IPS-20b (cell line): ENCODE data around the gene WDR89.
"Not testable (repeated sequence)": the region's sequence is repeated elsewhere in the genome, so short reads cannot be mapped to it uniquely, and the experiment has no call there.

Experiments used
- H3K27ac ChIP-seq: one replicate; pipeline ENCODE4 v1.5.1; 2013; ENCODE audit warnings: low read length
- H3K27me3 ChIP-seq: 2 replicates; pipeline ENCODE4 v1.6.1; 2013; ENCODE audit warnings: mild to moderate bottlenecking, low read length, inconsistent platforms; ENCODE audit not compliant: insufficient read depth
- H3K36me3 ChIP-seq: 2 replicates; pipeline ENCODE4 v1.6.1; 2013; ENCODE audit warnings: low read depth, mild to moderate bottlenecking, inconsistent platforms, low read length, moderate library complexity; ENCODE audit not compliant: insufficient read depth
- H3K4me1 ChIP-seq: 2 replicates; pipeline ENCODE4 v1.6.1; 2013; ENCODE audit warnings: mild to moderate bottlenecking, control low read depth, inconsistent platforms, low read length, moderate library complexity; ENCODE audit not compliant: insufficient read depth
- H3K4me3 ChIP-seq: 2 replicates; pipeline ENCODE4 v1.5.1; 2013; ENCODE audit warnings: mild to moderate bottlenecking, low read length, inconsistent platforms
- H3K9ac ChIP-seq: 2 replicates; pipeline ENCODE4 v1.6.1; 2013; ENCODE audit warnings: low read depth, mild to moderate bottlenecking, inconsistent platforms, low read length, moderate library complexity
- H3K9me3 ChIP-seq: 2 replicates; pipeline ENCODE4 v1.6.1; 2013; ENCODE audit warnings: mild to moderate bottlenecking, low read depth, low read length, inconsistent platforms; ENCODE audit not compliant: insufficient read depth

Gene WDR89

GRCh38 chr14:63616015-63616414 is 25.7 kb downstream of the WDR89 start:
- Histone ChIP-seq H3K9me3 (no peaks in the 10 kb centered on the region), H3K27me3 (no peaks in the 10 kb centered on the region), H3K27ac (no peak overlapping the region), H3K4me3 (no peak overlapping the region), H3K36me3 (peaks cover 23% of the 10 kb centered on the region), H3K4me1 (no peaks in the 10 kb centered on the region), H3K9ac (no peak overlapping the region)

- Histone ChIP-seq H3K4me3 (no peak overlapping the region), H3K9ac (no peak overlapping the region), H3K9me3 (no peaks in the 10 kb centered on the region), H3K4me1 (no peaks in the 10 kb centered on the region), H3K27me3 (no peaks in the 10 kb centered on the region), H3K27ac (no peak overlapping the region), H3K36me3 (peaks cover 21% of the 10 kb centered on the region)
These were observed 26.9 kb downstream of the WDR89 start for GRCh38 chr14:63614679-63615363.

GRCh38 chr14:63611078-63611477 is 30.6 kb downstream of the WDR89 start:
- no peaks in the 10 kb centered on the region for H3K9me3 ChIP-seq

GRCh38 chr14:63605041-63605532 is 36.6 kb downstream of the WDR89 start:
- Histone ChIP-seq H3K9me3 (no peaks in the 10 kb centered on the region), H3K27ac (no peak overlapping the region), H3K4me1 (no peaks in the 10 kb centered on the region), H3K4me3 (no peak overlapping the region), H3K27me3 (no peaks in the 10 kb centered on the region), H3K36me3 (peaks cover 4% of the 10 kb centered on the region; the same call in 1 of the 2 replicates), H3K9ac (no peak overlapping the region)

More at GRCh38 chr14:63611078-63611477, 30.6 kb downstream of the WDR89 start:
- no peaks in the 10 kb centered on the region for H3K27me3 ChIP-seq
- no peak overlapping the region for H3K4me3 ChIP-seq
- peaks cover 6% of the 10 kb centered on the region for H3K36me3 ChIP-seq
- no peak overlapping the region for H3K27ac ChIP-seq
- no peak overlapping the region for H3K9ac ChIP-seq
- H3K4me1 ChIP-seq = no peaks in the 10 kb centered on the region

- H3K4me1 ChIP-seq = no peaks in the 10 kb centered on the region
- no peaks in the 10 kb centered on the region for H3K9me3 ChIP-seq
- no peak overlapping the region for H3K27ac ChIP-seq
- H3K4me3 ChIP-seq = no peak overlapping the region
- peaks cover 8% of the 10 kb centered on the region for H3K36me3 ChIP-seq
- no peaks in the 10 kb centered on the region for H3K27me3 ChIP-seq
- H3K9ac ChIP-seq = no peak overlapping the region
These were observed 37.0 kb downstream of the WDR89 start for GRCh38 chr14:63604626-63605025.

- Histone ChIP-seq H3K9ac (no peak overlapping the region), H3K27ac (no peak overlapping the region), H3K27me3 (no peaks in the 10 kb centered on the region), H3K9me3 (no peaks in the 10 kb centered on the region), H3K4me1 (no peaks in the 10 kb centered on the region), H3K36me3 (peaks cover 17% of the 10 kb centered on the region), H3K4me3 (no peak overlapping the region)
These were observed 37.9 kb downstream of the WDR89 start for GRCh38 chr14:63603749-63604277.

- H3K9me3 ChIP-seq = peaks cover 26% of the 10 kb centered on the region
- peaks cover 40% of the 10 kb centered on the region for H3K36me3 ChIP-seq
- no peaks in the 10 kb centered on the region for H3K4me1 ChIP-seq
- no peak overlapping the region for H3K27ac ChIP-seq
- no peak overlapping the region for H3K4me3 ChIP-seq
- no peak overlapping the region for H3K9ac ChIP-seq
- H3K27me3 ChIP-seq = no peaks in the 10 kb centered on the region
These were observed 42.9 kb downstream of the WDR89 start for GRCh38 chr14:63598807-63599206.

GRCh38 chr14:63596998-63597658 is 44.5 kb downstream of the WDR89 start:
- Histone ChIP-seq H3K4me3 (no peak overlapping the region), H3K27ac (no peak overlapping the region), H3K4me1 (no peaks in the 10 kb centered on the region), H3K9ac (no peak overlapping the region), H3K36me3 (peaks cover 39% of the 10 kb centered on the region), H3K27me3 (no peaks in the 10 kb centered on the region), H3K9me3 (peaks cover 38% of the 10 kb centered on the region)

GRCh38 chr14:63594455-63595372 is 47.0 kb downstream of the WDR89 start:
- no peak overlapping the region for H3K27ac ChIP-seq
- H3K27me3 ChIP-seq = no peaks in the 10 kb centered on the region
- H3K4me3 ChIP-seq = no peak overlapping the region
- peaks cover 35% of the 10 kb centered on the region for H3K36me3 ChIP-seq
- H3K9ac ChIP-seq = no peak overlapping the region
- peaks cover 38% of the 10 kb centered on the region for H3K9me3 ChIP-seq
- no peaks in the 10 kb centered on the region for H3K4me1 ChIP-seq

GRCh38 chr14:63583046-63583445 is 58.6 kb downstream of the WDR89 start:
- not testable (repeated sequence) for H3K27me3 ChIP-seq, H3K4me3 ChIP-seq, H3K36me3 ChIP-seq, H3K4me1 ChIP-seq, H3K9me3 ChIP-seq, H3K9ac ChIP-seq, H3K27ac ChIP-seq

- H3K4me3 ChIP-seq = no peak overlapping the region
- H3K27ac ChIP-seq = no peak overlapping the region
- H3K9me3 ChIP-seq = no peaks in the 10 kb centered on the region
- H3K4me1 ChIP-seq = no peaks in the 10 kb centered on the region
- no peak overlapping the region for H3K9ac ChIP-seq
- no peaks in the 10 kb centered on the region for H3K27me3 ChIP-seq
- H3K36me3 ChIP-seq = no peaks in the 10 kb centered on the region
These were observed 60.2 kb downstream of the WDR89 start for GRCh38 chr14:63581491-63581890.
